GM12872 (cell line): Measurements from ENCODE around the gene SLC38A1.

Source experiments
- TF ChIP-seq, protein P1 (sequence below): IDR thresholded peaks from 3 replicates; pipeline ENCODE4 v1.5.1; 2011; ENCODE audit warnings: low read depth, mild to moderate bottlenecking, low read length, moderate library complexity; ENCODE audit not compliant: insufficient read depth

Gene SLC38A1

DNA sequence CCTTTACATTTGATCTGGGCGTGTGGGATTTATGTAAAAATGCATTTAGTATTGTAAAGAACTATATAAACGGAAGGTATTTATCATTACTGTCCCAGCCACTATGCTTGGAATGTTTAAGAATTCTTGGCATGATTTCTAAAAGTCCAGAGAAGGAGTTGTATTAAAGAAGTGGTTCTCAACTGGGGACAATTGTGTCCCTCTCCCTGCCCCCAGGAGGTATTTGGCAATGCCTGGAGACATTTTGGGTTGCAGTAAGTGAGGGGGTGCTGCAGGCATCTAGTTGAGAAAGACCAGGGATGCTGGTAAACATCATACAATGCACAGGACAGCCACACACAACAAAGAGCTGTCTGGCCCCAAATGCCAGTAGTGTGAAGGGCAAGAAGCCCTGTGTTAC, 7.2 kb downstream of the SLC38A1 start:
- TF ChIP-seq, protein P1, sequence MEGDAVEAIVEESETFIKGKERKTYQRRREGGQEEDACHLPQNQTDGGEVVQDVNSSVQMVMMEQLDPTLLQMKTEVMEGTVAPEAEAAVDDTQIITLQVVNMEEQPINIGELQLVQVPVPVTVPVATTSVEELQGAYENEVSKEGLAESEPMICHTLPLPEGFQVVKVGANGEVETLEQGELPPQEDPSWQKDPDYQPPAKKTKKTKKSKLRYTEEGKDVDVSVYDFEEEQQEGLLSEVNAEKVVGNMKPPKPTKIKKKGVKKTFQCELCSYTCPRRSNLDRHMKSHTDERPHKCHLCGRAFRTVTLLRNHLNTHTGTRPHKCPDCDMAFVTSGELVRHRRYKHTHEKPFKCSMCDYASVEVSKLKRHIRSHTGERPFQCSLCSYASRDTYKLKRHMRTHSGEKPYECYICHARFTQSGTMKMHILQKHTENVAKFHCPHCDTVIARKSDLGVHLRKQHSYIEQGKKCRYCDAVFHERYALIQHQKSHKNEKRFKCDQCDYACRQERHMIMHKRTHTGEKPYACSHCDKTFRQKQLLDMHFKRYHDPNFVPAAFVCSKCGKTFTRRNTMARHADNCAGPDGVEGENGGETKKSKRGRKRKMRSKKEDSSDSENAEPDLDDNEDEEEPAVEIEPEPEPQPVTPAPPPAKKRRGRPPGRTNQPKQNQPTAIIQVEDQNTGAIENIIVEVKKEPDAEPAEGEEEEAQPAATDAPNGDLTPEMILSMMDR, result no peak

DNA sequence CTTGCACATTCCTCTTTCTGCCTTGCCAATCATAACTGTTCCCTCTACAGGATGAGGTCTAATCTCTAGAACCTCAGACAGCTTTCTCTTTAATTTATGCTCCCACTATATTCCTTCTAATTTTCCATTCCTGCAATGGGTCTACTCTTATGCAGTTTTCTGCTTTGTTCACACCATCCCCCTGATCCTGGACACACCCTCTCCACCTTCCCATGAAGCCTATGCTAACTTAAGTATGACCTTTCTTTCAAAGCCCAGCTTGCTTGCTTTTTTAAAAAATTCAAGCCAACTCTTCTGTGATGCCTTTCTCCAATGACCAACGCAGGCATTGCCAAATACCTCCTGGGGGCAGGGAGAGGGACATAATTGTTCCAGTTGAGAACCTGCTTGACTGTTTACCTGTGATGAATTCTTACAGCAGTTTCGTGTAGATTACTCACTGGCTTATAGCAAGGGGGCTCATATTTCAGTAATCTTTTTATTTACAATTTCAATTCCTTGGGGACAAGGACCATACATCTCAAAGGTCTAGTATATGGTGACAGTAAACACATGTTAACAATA, 7.8 kb downstream of the SLC38A1 start:
- TF ChIP-seq, protein P1, result no peak

DNA sequence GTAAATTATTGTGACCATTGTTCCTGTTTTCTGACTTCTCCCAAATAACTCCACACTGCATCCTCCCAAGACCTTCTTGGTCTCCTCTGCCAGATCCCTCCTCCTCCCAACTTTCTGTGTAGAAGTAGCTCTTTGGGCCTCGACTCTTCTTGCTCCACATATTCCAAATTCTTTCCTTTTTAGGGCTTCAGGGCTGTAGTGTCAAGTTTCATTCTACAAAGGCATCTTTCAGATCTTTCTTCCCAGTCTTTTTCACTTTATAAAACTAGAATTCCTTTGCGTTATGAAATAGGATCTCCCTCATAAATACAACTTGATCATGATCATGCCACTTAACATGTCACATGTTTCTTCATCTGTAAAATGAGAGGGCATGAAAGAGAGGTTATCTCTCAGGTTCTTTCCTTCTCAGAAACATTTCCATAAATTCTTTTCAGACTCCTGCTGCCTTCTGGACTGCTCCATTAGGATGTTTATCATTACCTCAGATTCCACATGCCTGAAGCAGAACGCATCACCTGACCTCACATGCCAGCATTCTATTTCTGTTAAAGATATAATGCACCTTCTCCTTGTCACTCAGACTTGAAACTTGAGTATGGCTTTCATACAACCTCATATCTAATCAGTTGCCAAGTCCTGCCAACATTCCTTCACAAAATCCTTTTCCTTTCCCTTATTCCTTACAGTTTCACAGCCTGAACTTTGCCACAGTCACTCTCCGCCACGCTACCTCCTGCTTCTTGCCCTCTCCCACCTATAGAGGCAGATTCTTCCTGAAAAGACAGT, 8.5 kb downstream of the SLC38A1 start:
- TF ChIP-seq, protein P1, result no peak

DNA sequence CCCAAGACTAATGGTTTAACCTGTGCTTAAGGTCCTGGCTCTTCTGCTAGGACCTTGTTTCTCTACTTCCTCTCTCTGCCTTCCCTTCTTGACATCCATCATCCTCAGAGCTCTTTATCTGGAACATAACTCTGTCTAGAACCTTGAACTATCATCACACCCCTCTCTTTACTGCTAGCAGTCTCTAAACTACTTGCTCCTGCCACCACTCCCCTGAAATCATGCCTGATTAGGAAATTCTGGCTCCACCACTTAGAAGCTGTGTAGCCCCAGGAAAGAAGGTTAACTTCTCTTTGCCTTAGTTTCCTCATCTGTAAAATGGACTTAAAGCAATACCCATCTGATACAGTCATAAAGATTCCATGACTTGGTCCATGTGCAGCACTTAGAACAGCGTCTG, 9.1 kb downstream of the SLC38A1 start:
- TF ChIP-seq, protein P1, result no peak

DNA sequence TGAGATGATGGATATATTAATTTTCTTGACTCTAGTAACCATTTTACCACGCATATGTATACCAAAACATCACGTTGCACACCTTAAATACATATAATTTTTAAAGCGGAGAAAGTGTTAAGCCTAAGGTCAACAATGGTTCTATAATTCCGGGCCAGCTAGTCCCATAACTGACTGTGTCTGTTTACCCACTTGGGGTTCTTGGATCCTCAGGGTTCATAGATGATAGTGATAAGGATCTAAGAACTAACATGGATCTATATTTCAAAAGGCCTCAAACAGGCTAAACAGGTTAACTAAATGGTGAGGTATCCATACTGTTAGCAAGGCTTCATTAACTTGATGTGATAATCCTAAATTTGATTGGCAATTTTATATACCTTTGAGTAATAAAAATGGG, 9.8 kb downstream of the SLC38A1 start:
- TF ChIP-seq, protein P1, result no peak

DNA sequence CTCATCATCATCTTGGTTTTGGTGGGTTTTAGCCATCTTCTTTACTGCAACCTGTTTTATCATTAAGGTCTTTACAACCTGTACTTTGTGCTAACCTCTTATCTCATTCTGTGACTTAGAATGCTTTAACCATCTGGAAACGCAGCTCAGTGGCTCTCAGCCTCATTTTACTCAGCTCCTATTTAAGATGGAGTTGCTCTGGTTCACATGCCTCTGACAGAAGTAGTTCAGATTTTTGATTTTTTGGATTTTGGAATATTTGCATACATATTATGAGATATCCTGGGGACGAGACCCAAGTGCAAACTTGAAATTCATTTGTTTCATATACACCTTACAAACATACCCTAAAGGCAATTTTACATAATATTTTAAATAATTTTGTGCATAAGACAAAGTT, 10.7 kb downstream of the SLC38A1 start:
- TF ChIP-seq, protein P1, result no peak

DNA sequence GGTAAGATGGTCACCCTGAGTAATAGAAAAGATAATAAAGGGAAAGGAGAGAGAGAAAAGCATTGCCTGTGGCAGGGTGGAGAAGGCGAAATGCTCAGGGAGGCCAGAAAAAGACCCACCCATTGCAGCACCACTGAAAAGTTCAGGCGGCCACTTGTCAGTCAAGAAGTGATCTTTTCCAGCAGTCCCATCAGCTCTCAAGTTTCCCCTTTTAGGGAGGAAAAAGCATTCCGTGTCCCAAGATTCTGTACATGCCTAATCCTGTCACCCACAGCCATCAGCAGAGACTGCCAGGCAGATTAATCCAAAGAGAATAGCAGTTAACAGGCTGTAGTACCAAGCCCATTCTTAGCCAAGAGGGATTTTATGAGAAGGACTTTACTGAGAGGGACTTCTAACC, 11.9 kb downstream of the SLC38A1 start:
- TF ChIP-seq, protein P1, result no peak
